Kidney epithelial cell (primary cell): ENCODE results near the gene LCA5. TPM values are rescaled to one million over a fixed set of nuclear protein-coding genes. Genes with fewer than 3 reads are reported as not detected.

Source experiments
- DNase-seq: peaks from one replicate; pipeline ENCODE4 v3.0.0-alpha.2; 2010; ENCODE audit warnings: low read depth
- H3K27me3 ChIP-seq: 2 replicates; pipeline ENCODE4 v1.6.0; 2011; ENCODE audit warnings: low read length; ENCODE audit not compliant: control insufficient read depth, insufficient read depth
- H3K36me3 ChIP-seq: 2 replicates; pipeline ENCODE4 v1.5.1; 2011; ENCODE audit warnings: low read length; ENCODE audit not compliant: control insufficient read depth, insufficient read depth
- H3K4me3 ChIP-seq: 2 replicates; pipeline ENCODE4 v1.5.1; 2011; ENCODE audit warnings: low read depth, mild to moderate bottlenecking, control low read depth, low read length
- total RNA-seq: library from RNA; depleted of rRNA; stranded (reverse); fragments of >200 nt; gene quantifications from 2 replicates; pipeline ENCODE4 v1.2.3, GENCODE V29; 2015
- TF ChIP-seq, protein P1 (sequence below): IDR thresholded peaks from 2 replicates; pipeline ENCODE4 v1.5.1; 2011; ENCODE audit warnings: mild to moderate bottlenecking, moderate library complexity, low read length, control low read depth, inconsistent platforms; ENCODE audit not compliant: insufficient read depth, poor library complexity, severe bottlenecking

The LCA5 gene
- total RNA-seq, 1 donor from 2014 or later = 7.0 TPM

- Histone ChIP-seq H3K4me3 (no peak overlapping the region), H3K36me3 (no peaks in the 10 kb centered on the region), H3K27me3 (no peaks in the 10 kb centered on the region)
- DNase-seq = no peak
- TF ChIP-seq, protein P1, sequence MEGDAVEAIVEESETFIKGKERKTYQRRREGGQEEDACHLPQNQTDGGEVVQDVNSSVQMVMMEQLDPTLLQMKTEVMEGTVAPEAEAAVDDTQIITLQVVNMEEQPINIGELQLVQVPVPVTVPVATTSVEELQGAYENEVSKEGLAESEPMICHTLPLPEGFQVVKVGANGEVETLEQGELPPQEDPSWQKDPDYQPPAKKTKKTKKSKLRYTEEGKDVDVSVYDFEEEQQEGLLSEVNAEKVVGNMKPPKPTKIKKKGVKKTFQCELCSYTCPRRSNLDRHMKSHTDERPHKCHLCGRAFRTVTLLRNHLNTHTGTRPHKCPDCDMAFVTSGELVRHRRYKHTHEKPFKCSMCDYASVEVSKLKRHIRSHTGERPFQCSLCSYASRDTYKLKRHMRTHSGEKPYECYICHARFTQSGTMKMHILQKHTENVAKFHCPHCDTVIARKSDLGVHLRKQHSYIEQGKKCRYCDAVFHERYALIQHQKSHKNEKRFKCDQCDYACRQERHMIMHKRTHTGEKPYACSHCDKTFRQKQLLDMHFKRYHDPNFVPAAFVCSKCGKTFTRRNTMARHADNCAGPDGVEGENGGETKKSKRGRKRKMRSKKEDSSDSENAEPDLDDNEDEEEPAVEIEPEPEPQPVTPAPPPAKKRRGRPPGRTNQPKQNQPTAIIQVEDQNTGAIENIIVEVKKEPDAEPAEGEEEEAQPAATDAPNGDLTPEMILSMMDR = no peak
Observed at GRCh38 chr6:79513111-79513510, 24.1 kb downstream of the LCA5 start.

DNA sequence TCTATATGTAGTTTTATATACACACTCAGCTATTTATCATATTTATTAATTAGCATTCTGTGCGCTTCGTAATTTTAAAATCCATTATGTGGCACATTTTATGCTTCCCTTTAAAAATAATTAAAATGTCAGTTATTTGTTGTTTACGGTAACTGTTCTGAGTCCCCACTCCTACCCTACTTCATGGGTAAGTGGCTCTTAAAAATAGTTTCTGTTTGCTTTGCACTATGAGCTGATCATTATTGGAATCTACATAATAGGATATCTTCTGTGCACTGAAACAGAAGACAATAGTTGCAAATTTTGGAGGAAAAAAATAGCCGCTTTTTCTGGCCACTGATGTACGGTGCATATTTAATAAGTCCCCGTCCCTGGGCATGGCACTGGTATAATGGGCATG lies 25.2 kb downstream of the LCA5 start:
- no peak for DNase-seq
- H3K4me3 ChIP-seq = no peak overlapping the region
- H3K36me3 ChIP-seq = no peaks in the 10 kb centered on the region
- TF ChIP-seq, protein P1 = no peak
- H3K27me3 ChIP-seq = no peaks in the 10 kb centered on the region

DNA sequence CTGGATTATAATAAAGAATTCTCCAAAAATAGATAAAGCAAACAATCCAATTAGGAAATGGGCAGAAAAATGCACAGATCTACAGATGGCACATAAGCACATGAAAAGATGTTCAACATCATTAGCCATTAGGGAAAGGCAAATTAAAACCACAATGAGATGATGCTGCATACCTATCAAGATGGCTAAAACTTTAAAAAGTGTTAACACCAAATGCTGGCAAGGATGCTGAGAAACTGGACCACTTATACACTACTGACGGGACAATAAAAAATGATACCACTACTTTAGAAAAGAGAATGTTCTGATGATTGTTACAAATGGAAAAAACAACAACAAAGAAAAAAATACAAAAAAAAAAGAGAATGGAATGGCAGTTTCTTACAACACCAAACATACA lies 26.5 kb downstream of the LCA5 start:
- no peaks in the 10 kb centered on the region for H3K27me3 ChIP-seq
- TF ChIP-seq, protein P1 = no peak
- H3K36me3 ChIP-seq = no peaks in the 10 kb centered on the region
- H3K4me3 ChIP-seq = no peak overlapping the region
- DNase-seq = no peak

- no peak for DNase-seq
- Histone ChIP-seq H3K4me3 (no peak overlapping the region), H3K27me3 (no peaks in the 10 kb centered on the region), H3K36me3 (no peaks in the 10 kb centered on the region)
- TF ChIP-seq, protein P1 = no peak
Observed at GRCh38 chr6:79506251-79506650, 31.0 kb downstream of the LCA5 start.

- no peaks in the 10 kb centered on the region for H3K27me3 ChIP-seq
- no peaks in the 10 kb centered on the region for H3K36me3 ChIP-seq
- no peak overlapping the region for H3K4me3 ChIP-seq
- no peak for DNase-seq
- TF ChIP-seq, protein P1 = no peak
Observed at GRCh38 chr6:79504372-79504771, 32.9 kb downstream of the LCA5 start.

DNA sequence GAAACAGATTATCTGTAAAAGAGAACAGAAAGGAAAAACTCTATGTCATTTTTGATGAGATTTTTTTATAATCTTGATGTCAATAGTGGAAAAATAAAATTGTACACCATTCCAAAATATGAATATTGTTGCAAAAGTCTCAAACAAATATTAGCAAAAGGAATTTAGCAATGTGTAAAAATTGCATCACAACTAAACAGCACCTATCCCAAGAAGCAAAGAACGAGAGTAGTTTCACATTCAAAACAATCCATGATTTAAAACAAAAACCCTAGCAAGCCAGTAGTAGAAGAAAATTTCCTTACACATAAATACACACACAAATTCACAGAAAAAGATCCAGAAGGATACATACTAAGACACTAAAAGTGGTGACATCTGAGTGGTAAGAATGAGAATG lies 38.4 kb downstream of the LCA5 start:
- Histone ChIP-seq H3K27me3 (no peaks in the 10 kb centered on the region), H3K4me3 (no peak overlapping the region), H3K36me3 (no peaks in the 10 kb centered on the region)
- DNase-seq = no peak
- TF ChIP-seq, protein P1 = no peak
